ENCODE measurements around the gene TRPM3. TPM values are rescaled to one million over a fixed set of nuclear protein-coding genes. Genes with fewer than 3 reads are reported as not detected.
"Not testable (repeated sequence)": the region's sequence is repeated elsewhere in the genome, so short reads cannot be mapped to it uniquely, and the experiment has no call there.

Gene TRPM3
- total RNA-seq, 1 donor from 2014 or later: not detected

DNA sequence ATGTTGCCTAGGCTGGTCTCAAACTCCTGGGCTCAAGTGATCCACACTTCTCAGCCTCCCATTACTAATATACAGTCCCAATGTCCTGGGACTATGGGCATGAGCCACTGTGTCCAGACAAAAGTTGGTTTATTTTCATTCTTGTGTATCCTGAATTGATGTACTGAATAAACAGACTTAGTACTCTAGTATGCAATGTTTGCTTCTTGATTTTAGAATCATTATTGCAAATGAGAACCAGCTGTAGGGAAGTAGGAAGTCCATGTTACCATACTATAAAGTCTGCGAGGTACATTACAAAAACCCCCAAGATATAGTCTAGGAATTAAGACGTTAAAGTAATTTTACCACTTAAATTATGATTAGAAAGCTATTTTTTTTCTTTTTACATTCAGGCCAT is 372.4 kb downstream of the TRPM3 start:
- no peak overlapping the region for H3K27ac Mint-ChIP-seq
- TF ChIP-seq, protein P1, sequence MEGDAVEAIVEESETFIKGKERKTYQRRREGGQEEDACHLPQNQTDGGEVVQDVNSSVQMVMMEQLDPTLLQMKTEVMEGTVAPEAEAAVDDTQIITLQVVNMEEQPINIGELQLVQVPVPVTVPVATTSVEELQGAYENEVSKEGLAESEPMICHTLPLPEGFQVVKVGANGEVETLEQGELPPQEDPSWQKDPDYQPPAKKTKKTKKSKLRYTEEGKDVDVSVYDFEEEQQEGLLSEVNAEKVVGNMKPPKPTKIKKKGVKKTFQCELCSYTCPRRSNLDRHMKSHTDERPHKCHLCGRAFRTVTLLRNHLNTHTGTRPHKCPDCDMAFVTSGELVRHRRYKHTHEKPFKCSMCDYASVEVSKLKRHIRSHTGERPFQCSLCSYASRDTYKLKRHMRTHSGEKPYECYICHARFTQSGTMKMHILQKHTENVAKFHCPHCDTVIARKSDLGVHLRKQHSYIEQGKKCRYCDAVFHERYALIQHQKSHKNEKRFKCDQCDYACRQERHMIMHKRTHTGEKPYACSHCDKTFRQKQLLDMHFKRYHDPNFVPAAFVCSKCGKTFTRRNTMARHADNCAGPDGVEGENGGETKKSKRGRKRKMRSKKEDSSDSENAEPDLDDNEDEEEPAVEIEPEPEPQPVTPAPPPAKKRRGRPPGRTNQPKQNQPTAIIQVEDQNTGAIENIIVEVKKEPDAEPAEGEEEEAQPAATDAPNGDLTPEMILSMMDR (IDR thresholded peaks at IDR 0.05): no peak
- POLR2A ChIA-PET: no interaction called here
- ATAC-seq (ENCODE audit: low read depth) (no peak), DNase-seq (no peak)
- intact Hi-C loops (cut with micrococcal nuclease): no loop called here
- no peaks in the 10 kb centered on the region for H3K36me3 Mint-ChIP-seq (ENCODE audit: low read depth)
- no peak overlapping the region for H3K4me3 Mint-ChIP-seq
- no peaks in the 10 kb centered on the region for H3K4me1 Mint-ChIP-seq
- no peaks in the 10 kb centered on the region for H3K27me3 Mint-ChIP-seq
- no peaks in the 10 kb centered on the region for H3K9me3 Mint-ChIP-seq
- CTCF ChIA-PET: no interaction called here

DNA sequence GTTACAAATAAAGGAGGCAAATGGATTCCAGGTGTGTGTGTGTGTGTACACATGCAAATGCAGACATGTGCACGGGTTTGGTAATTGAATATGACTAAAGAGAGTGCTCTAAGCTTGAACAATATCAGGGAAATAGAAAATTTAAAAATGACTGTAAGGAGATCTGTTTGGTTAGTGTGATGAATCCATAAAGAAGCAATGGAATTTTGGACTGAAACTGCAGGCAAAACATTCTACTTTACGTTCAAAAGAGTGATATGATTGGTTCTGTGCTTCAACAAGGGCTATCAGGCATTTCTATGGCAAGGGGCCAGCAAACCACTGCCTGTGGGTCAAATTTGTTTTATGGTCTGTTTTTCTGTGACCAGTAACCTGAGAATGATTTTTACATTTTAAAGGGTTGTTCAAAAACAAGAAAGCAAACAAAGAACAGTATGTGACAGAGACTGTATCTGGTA is 374.1 kb downstream of the TRPM3 start:
- Mint-ChIP-seq H3K4me1 (no peaks in the 10 kb centered on the region), H3K36me3 (ENCODE audit: low read depth) (no peaks in the 10 kb centered on the region), H3K27me3 (no peaks in the 10 kb centered on the region), H3K9me3 (no peaks in the 10 kb centered on the region), H3K27ac (no peak overlapping the region), H3K4me3 (no peak overlapping the region)
- TF ChIP-seq, protein P1 (IDR thresholded peaks at IDR 0.05): no peak
- DNase-seq (no peak), ATAC-seq (ENCODE audit: low read depth) (no peak)
- POLR2A ChIA-PET: no interaction called here
- intact Hi-C loops (cut with micrococcal nuclease): no loop called here
- CTCF ChIA-PET: no interaction called here

DNA sequence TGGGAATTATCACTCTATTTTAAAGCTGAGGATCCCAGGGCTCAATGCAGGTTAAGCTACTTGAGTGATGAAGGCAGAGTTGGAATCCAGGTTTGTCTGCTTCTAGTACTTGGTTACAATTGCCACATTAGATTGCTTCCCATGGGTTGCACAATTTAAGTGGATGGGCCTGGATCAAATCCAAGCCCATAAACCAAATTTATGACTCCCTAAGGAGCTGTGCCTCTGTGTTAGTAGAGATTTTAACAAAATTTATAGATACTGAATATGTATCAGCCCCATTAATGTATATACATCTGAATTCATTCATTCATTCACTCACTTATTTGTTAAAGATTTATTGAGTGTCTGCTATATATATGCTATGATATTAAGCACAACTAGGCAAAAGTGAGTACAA is 374.7 kb downstream of the TRPM3 start:
- intact Hi-C loops (cut with micrococcal nuclease): no loop called here
- ChIA-PET POLR2A (no interaction called here), CTCF (no interaction called here)
- no peak for ATAC-seq (ENCODE audit: low read depth)
- Mint-ChIP-seq H3K4me3 (no peak overlapping the region), H3K27ac (no peak overlapping the region), H3K4me1 (no peaks in the 10 kb centered on the region), H3K27me3 (no peaks in the 10 kb centered on the region), H3K9me3 (no peaks in the 10 kb centered on the region), H3K36me3 (ENCODE audit: low read depth) (no peaks in the 10 kb centered on the region)
- no peak for DNase-seq
- TF ChIP-seq, protein P1 (IDR thresholded peaks at IDR 0.05): no peak

DNA sequence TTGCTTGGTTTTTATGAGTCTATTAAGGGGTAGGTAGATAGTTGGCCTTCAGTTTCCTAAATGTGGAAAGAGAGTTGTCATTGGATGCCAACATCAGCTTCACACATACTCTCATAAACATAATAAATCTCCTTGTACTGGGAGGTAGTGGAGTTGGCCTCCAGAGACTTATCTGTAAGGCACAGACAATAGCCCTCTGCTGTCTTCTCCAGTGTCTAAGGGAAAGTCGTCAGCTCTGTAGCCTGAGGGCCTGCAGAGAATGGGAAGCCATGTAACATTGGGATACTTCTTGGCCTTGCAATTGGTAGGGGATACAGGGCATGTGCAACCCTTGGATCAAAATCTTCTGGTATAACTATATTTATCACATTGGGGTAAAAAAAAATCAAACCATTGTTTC is 375.1 kb downstream of the TRPM3 start:
- CTCF ChIA-PET: no interaction called here
- no peaks in the 10 kb centered on the region for H3K9me3 Mint-ChIP-seq
- H3K36me3 Mint-ChIP-seq (ENCODE audit: low read depth): no peaks in the 10 kb centered on the region

DNA sequence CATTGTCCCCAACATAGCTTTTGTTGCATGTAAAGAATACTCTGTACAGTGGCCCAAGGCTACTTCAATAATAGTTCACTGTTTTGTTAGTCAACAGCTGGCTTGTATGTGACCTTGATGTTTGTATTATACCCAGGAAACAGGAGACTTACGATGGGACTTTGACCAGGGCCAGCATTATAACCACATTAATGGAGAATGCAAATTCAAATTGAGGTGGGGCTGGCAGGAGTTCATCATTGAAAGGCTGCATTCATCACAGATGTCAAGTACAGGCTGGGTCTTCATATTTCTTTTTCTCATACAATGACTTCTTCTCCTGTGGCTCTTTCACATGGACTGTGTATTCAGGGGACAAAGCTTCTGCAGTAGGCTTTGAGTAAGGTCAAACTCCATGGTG is 396.6 kb downstream of the TRPM3 start:
- H3K36me3 Mint-ChIP-seq (ENCODE audit: low read depth); CTCF ChIA-PET; H3K4me1 Mint-ChIP-seq; intact Hi-C loops (cut with micrococcal nuclease); POLR2A ChIA-PET; H3K9me3 Mint-ChIP-seq; ATAC-seq (ENCODE audit: low read depth); DNase-seq; H3K4me3 Mint-ChIP-seq; H3K27me3 Mint-ChIP-seq; H3K27ac Mint-ChIP-seq: not testable (repeated sequence)

More for the DNA sequence above, 375.1 kb downstream of the TRPM3 start:
- H3K4me3 Mint-ChIP-seq: no peak overlapping the region
- TF ChIP-seq, protein P1 (IDR thresholded peaks at IDR 0.05): no peak
- POLR2A ChIA-PET: interaction anchor here (0.6 kb wide), 1 partner anchor 245 kb away, joined by 5 read pairs; no protein-coding TSS in a partner anchor
- no peaks in the 10 kb centered on the region for H3K27me3 Mint-ChIP-seq
- DNase-seq (no peak), ATAC-seq (ENCODE audit: low read depth) (no peak)
- intact Hi-C loops (cut with micrococcal nuclease): no loop called here
- no peak overlapping the region for H3K27ac Mint-ChIP-seq
- no peaks in the 10 kb centered on the region for H3K4me1 Mint-ChIP-seq

DNA sequence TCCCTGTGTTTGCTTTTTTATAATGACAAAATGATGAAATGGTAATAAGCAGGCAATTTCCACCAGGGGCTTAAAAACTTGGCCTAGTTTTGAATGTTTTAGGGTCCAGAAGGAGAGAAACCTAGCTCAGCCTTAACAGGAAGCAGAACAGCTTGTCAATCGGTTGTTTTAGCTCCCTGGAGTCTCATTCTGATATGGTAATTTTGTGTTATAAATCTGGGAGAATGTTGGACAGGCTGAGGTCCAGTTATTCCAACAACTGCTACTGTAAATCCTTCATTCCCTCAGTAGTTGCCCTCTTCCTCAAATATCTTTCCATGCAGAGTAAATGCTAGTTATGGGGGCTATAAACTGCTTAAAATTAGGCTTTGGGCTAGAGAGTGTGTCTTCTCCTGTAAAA is 397.4 kb downstream of the TRPM3 start:
- POLR2A ChIA-PET; DNase-seq; H3K36me3 Mint-ChIP-seq (ENCODE audit: low read depth); CTCF ChIA-PET; H3K27ac Mint-ChIP-seq; H3K9me3 Mint-ChIP-seq; intact Hi-C loops (cut with micrococcal nuclease); H3K4me3 Mint-ChIP-seq; H3K27me3 Mint-ChIP-seq; H3K4me1 Mint-ChIP-seq; ATAC-seq (ENCODE audit: low read depth): not testable (repeated sequence)

DNA sequence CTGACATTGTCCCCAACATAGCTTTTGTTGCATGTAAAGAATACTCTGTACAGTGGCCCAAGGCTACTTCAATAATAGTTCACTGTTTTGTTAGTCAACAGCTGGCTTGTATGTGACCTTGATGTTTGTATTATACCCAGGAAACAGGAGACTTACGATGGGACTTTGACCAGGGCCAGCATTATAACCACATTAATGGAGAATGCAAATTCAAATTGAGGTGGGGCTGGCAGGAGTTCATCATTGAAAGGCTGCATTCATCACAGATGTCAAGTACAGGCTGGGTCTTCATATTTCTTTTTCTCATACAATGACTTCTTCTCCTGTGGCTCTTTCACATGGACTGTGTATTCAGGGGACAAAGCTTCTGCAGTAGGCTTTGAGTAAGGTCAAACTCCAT is 414.6 kb downstream of the TRPM3 start:
- DNase-seq; H3K4me1 Mint-ChIP-seq; H3K27ac Mint-ChIP-seq; CTCF ChIA-PET; intact Hi-C loops (cut with micrococcal nuclease); ATAC-seq (ENCODE audit: low read depth); H3K9me3 Mint-ChIP-seq; POLR2A ChIA-PET; H3K4me3 Mint-ChIP-seq; H3K27me3 Mint-ChIP-seq; H3K36me3 Mint-ChIP-seq (ENCODE audit: low read depth): not testable (repeated sequence)

Measured in activated B cell treated with CpG ODN at 0.5 μM for 24 hours (primary cell).